NCI-H460 (cell line): ENCODE measurements around the gene BRMS1. TPM values are rescaled to one million over a fixed set of nuclear protein-coding genes. Genes with fewer than 3 reads are reported as not detected.

Experiments used
- DNase-seq: peaks from one replicate; pipeline ENCODE4 v3.0.0-alpha.2; 2016; ENCODE audit warnings: low read depth; ENCODE audit errors: extremely low read depth
- small RNA-seq, 2 experiments: library from RNA; depleted of rRNA; stranded (forward); fragments of <200 nt; gene quantifications; one replicate each; pipeline ENCODE3, GENCODE V24; 2014
- total RNA-seq: library from RNA; depleted of rRNA; stranded (reverse); fragments of >200 nt; shearing (Covaris generic); gene quantifications from 2 replicates; pipeline ENCODE4 v1.2.3, GENCODE V29; 2014; rRNA removed

BRMS1 gene
- total RNA-seq, 1 experiment from 2014 or later, result 35.3 TPM

GRCh38 chr11:66288671-66289547 is 56.0 kb downstream of the BRMS1 start, which contains the start of gene YIF1A:
TSS of gene YIF1A (minus strand) at chr11:66289143. CDS start at chr11:66288985, 158 bp downstream.
- peak; percentile 97 for DNase-seq

DNA sequence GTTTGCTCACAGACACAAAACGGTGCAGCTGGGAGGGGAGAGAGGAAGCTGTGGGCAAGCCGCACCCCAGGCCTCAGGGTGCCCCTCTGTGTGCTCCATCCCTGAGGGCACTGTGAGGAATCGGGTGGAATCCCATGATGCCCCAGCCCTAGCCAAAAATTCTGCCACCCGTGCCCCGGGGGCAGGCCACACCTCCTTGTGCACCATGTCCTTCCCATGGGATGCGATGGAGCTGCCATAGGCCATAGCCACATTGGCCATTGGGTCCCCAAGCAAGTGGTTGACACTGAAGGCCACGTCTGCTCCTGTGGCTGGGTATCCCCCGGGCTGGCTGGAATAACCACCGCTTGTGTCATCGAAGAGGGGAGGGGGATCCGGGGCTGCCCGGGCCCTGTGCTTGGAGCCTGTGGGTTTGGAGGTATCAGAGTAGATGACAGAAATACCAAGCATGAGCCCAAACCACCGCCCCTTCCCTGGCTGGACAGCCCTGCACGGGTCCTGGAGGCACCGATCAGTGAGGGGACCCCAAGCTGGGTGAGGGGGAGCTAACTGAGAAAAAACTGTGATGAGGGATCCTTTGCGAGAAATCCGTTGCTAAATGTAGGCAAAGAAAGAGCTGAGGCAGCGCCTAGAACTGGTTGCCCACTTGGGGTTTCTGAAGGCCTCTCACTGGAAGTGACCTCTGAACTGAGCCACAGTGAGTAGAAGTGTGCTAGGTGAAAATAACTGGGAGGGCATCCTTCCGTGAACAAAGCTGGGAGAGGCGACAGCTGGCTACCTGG is 56.8 kb downstream of the BRMS1 start:
- no peak for DNase-seq

Small RNA genes lying within 50 kb of the gene (small RNA-seq; reads per million reads assigned to genes)
- gene RF00017, result 0 reads per million in 2 experiments
- 0.02 to 0.06 reads per million in 2 experiments for gene RNU1-84P

Other genes with a start within 250 kb of the BRMS1 start
- gene KLC2, start 87.4 kb downstream of the BRMS1 start, total RNA-seq, result 17.1 and 17.8 TPM in 2 replicates
- gene RAB1B, start 76.5 kb downstream of the BRMS1 start, total RNA-seq, result 55.6 and 65.3 TPM in 2 replicates
- 0.20 TPM in 1 of 2 replicates, not detected in the other for gene CNIH2, start 66.9 kb downstream of the BRMS1 start, total RNA-seq
- gene YIF1A, start 56.0 kb downstream of the BRMS1 start, total RNA-seq, result 62.5 and 74.1 TPM in 2 replicates
- gene TMEM151A, start 53.2 kb downstream of the BRMS1 start, total RNA-seq, result 0.32 and 0.40 TPM in 2 replicates
- not detected in 2 replicates for gene CD248, start 28.1 kb downstream of the BRMS1 start, total RNA-seq
- gene RIN1, start 8.7 kb downstream of the BRMS1 start, total RNA-seq, result 18.7 and 23.9 TPM in 2 replicates
- 15.0 and 16.9 TPM in 2 replicates for gene B4GAT1, start 2.5 kb upstream of the BRMS1 start, total RNA-seq
- 4.6 and 4.7 TPM in 2 replicates for gene SLC29A2, start 26.7 kb upstream of the BRMS1 start, total RNA-seq
- gene NPAS4, start 75.9 kb upstream of the BRMS1 start, total RNA-seq, result not detected in 2 replicates
- 66.8 and 90.4 TPM in 2 replicates for gene MRPL11, start 93.7 kb upstream of the BRMS1 start, total RNA-seq
- 2.7 and 3.2 TPM in 2 replicates for gene PELI3, start 121.8 kb upstream of the BRMS1 start, total RNA-seq
- 30.8 and 31.9 TPM in 2 replicates for gene DPP3, start 135.3 kb upstream of the BRMS1 start, total RNA-seq
- gene BBS1, start 165.5 kb upstream of the BRMS1 start, total RNA-seq, result 13.7 and 16.7 TPM in 2 replicates
- 8.0 and 13.7 TPM in 2 replicates for gene ZDHHC24, start 200.9 kb upstream of the BRMS1 start, total RNA-seq
- not detected in 2 replicates for gene ACTN3, start 201.8 kb upstream of the BRMS1 start, total RNA-seq
- 9.0 and 9.5 TPM in 2 replicates for gene CTSF, start 223.5 kb upstream of the BRMS1 start, total RNA-seq
- gene CCDC87, start 248.0 kb upstream of the BRMS1 start, total RNA-seq, result 0.37 and 0.52 TPM in 2 replicates
- 13.7 and 14.7 TPM in 2 replicates for gene CCS, start 248.1 kb upstream of the BRMS1 start, total RNA-seq